Keratinocyte (primary cell): ENCODE results near the gene CSGALNACT2.

Experiments
- CTCF ChIP-seq, 3 experiments: IDR thresholded peaks in 1 of 3; conservative IDR thresholded peaks in 1 of 3; optimal IDR thresholded peaks in 1 of 3; 2 replicates in 2 of 3; 3 replicates in 1 of 3; pipeline versions ENCODE3 to v1.5.1; 2011; ENCODE audit warnings: low read length in 3 of 3, mild to moderate bottlenecking in 3 of 3, moderate library complexity in 2 of 3, control low read depth in 1 of 3, inconsistent platforms in 1 of 3; ENCODE audit not compliant: insufficient read depth in 2 of 3; ENCODE audit errors: extremely low read depth in 1 of 3
- EZH2 ChIP-seq: IDR thresholded peaks from one replicate; pipeline ENCODE4 v1.6.1; 2012; ENCODE audit warnings: inconsistent platforms, mild to moderate bottlenecking, low read length, moderate library complexity

GRCh38 chr10:43230909-43231522 is 92.8 kb downstream of the CSGALNACT2 start:
- TF ChIP-seq CTCF (optimal IDR thresholded peaks at IDR 0.05 in 1 of 3, IDR thresholded peaks at IDR 0.05 in 1 of 3, conservative IDR thresholded peaks at IDR 0.05 in 1 of 3; ENCODE audit: extremely low read depth in 1 of 3, insufficient read depth in 2 of 3, low read length in 3 of 3), result no peak
- TF ChIP-seq EZH2, result no peak
